DMS 273 (cell line): ENCODE results near the gene COL19A1.
"Not testable (repeated sequence)": the region's sequence is repeated elsewhere in the genome, so short reads cannot be mapped to it uniquely, and the experiment has no call there.

Experiments used
- DNase-seq: peaks from one replicate; lab custom pipeline; 2025; ENCODE audit not compliant: unreplicated experiment; lab: John Stamatoyannopoulos, UW

COL19A1 gene

GRCh38 chr6:69866770-69867638, 648 bp downstream of the COL19A1 start:
- peak; percentile 88 for DNase-seq

GRCh38 chr6:69867639-69867976, 1.3 kb downstream of the COL19A1 start:
- DNase-seq: no peak

GRCh38 chr6:69868252-69868804, 2.0 kb downstream of the COL19A1 start:
- peak; percentile 46 for DNase-seq

GRCh38 chr6:69868961-69869360, 2.6 kb downstream of the COL19A1 start:
- DNase-seq: peak; percentile 83

- DNase-seq: peak; percentile 80
Measured at GRCh38 chr6:69871107-69871506, 4.8 kb downstream of the COL19A1 start.

GRCh38 chr6:69873291-69873690, 6.9 kb downstream of the COL19A1 start:
- DNase-seq: no peak

- DNase-seq: no peak
Measured at GRCh38 chr6:69875715-69876114, 9.4 kb downstream of the COL19A1 start.

- no peak for DNase-seq
Measured at GRCh38 chr6:69878795-69879194, 12.4 kb downstream of the COL19A1 start.

- no peak for DNase-seq
Measured at GRCh38 chr6:69880601-69881000, 14.2 kb downstream of the COL19A1 start.

GRCh38 chr6:69881322-69882151, 15.2 kb downstream of the COL19A1 start:
- peak; percentile 16 for DNase-seq

- no peak for DNase-seq
Measured at GRCh38 chr6:69883551-69883950, 17.2 kb downstream of the COL19A1 start.

- no peak for DNase-seq
Measured at GRCh38 chr6:69884231-69884630, 17.9 kb downstream of the COL19A1 start.

- DNase-seq: peak; percentile 23
Measured at GRCh38 chr6:69887026-69887425, 20.7 kb downstream of the COL19A1 start.

GRCh38 chr6:69887714-69888345, 21.5 kb downstream of the COL19A1 start:
- DNase-seq: no peak

GRCh38 chr6:69888482-69889233, 22.3 kb downstream of the COL19A1 start:
- no peak for DNase-seq

- DNase-seq: not testable (repeated sequence)
Measured at GRCh38 chr6:69889234-69889974, 23.0 kb downstream of the COL19A1 start.

- DNase-seq: not testable (repeated sequence)
Measured at GRCh38 chr6:69892561-69892960, 26.2 kb downstream of the COL19A1 start.

GRCh38 chr6:69893266-69893665, 26.9 kb downstream of the COL19A1 start:
- DNase-seq: not testable (repeated sequence)

GRCh38 chr6:69894578-69895347, 28.4 kb downstream of the COL19A1 start:
- DNase-seq: peak; percentile 89
